ENCODE data around the gene PTGFR.

Gene PTGFR

GRCh38 chr1:78475888-78476610 is 14.7 kb upstream of the PTGFR start (continued):
- no peak for TF ChIP-seq SP3 (tag by site-specific recombination; IDR thresholded peaks at IDR 0.05)
- TF ChIP-seq ZNF692 (tag by site-specific recombination; IDR thresholded peaks at IDR 0.05), result no peak
- no peak for TF ChIP-seq ZNF76 (tag by site-specific recombination; IDR thresholded peaks at IDR 0.05; ENCODE audit: borderline replicate concordance, low read depth)
- no peak for TF ChIP-seq ZNF362 (tag by site-specific recombination; IDR thresholded peaks at IDR 0.05)
- no peak for TF ChIP-seq ZBTB20 (tag by site-specific recombination; IDR thresholded peaks at IDR 0.05)
- TF ChIP-seq ZNF266 (tag by site-specific recombination; IDR thresholded peaks at IDR 0.05; ENCODE audit: low read depth), result no peak
- TF ChIP-seq ZNF776 (tag by site-specific recombination; IDR thresholded peaks at IDR 0.05; ENCODE audit: borderline replicate concordance), result no peak
- TF ChIP-seq TCF7L2 (IDR thresholded peaks at IDR 0.05; ENCODE audit: borderline replicate concordance, low read depth, low read length), result no peak
- TF ChIP-seq ZNF221 (tag by site-specific recombination; IDR thresholded peaks at IDR 0.05; ENCODE audit: borderline replicate concordance), result no peak

- no peaks in the 10 kb centered on the region for H3K36me3 ChIP-seq (ENCODE audit: control insufficient read depth in 2 of 2, insufficient read depth in 1 of 2, low read length in 2 of 2)
- H3K4me1 ChIP-seq (ENCODE audit: control insufficient read depth, insufficient read depth, low read length), result no peaks in the 10 kb centered on the region
- ChIA-PET CTCF (no interaction called here), POLR2A (no interaction called here)
- no peaks in the 10 kb centered on the region for H3K9me3 ChIP-seq (ENCODE audit: control insufficient read depth, insufficient read depth, low read depth, low read length)
- TF ChIP-seq INSM2 (tag by site-specific recombination; IDR thresholded peaks at IDR 0.05) (no peak), ZNF658 (tag by site-specific recombination; IDR thresholded peaks at IDR 0.05) (no peak), ZNF549 (tag by site-specific recombination; IDR thresholded peaks at IDR 0.05) (no peak), ZNF335 (tag by site-specific recombination; conservative IDR thresholded peaks at IDR 0.05) (no peak), ZSCAN5A (tag by site-specific recombination; IDR thresholded peaks at IDR 0.05) (no peak), KLF8 (tag by site-specific recombination; IDR thresholded peaks at IDR 0.05) (no peak), OVOL3 (tag by site-specific recombination; IDR thresholded peaks at IDR 0.05) (no peak), ZNF184 (tag by site-specific recombination; IDR thresholded peaks at IDR 0.05) (no peak), ZNF654 (tag by site-specific recombination; IDR thresholded peaks at IDR 0.05; ENCODE audit: low read depth) (no peak), ZNF302 (tag by site-specific recombination; IDR thresholded peaks at IDR 0.05; ENCODE audit: low read depth) (no peak), ZNF239 (tag by site-specific recombination; IDR thresholded peaks at IDR 0.05) (no peak), ZNF707 (tag by site-specific recombination; IDR thresholded peaks at IDR 0.05) (no peak), ZNF112 (tag by site-specific recombination; IDR thresholded peaks at IDR 0.05) (no peak), ZNF354C (tag by site-specific recombination; IDR thresholded peaks at IDR 0.05; ENCODE audit: borderline replicate concordance, low read depth) (no peak), PRDM4 (tag by site-specific recombination; IDR thresholded peaks at IDR 0.05) (no peak), ZNF830 (tag by site-specific recombination; IDR thresholded peaks at IDR 0.05; ENCODE audit: low read depth) (no peak), ZNF610 (tag by site-specific recombination; IDR thresholded peaks at IDR 0.05; ENCODE audit: borderline replicate concordance) (no peak)
- H3K4me3 ChIP-seq (ENCODE audit: low read depth, low read length), result no peak overlapping the region
- H3K27ac ChIP-seq (ENCODE audit: extremely low read depth, low read depth, low read length), result no peak overlapping the region
Measured at GRCh38 chr1:78483903-78484302, 6.9 kb upstream of the PTGFR start.

Data from HEK293 (cell line).